ENCODE measurements around the gene XXYLT1.

DNA sequence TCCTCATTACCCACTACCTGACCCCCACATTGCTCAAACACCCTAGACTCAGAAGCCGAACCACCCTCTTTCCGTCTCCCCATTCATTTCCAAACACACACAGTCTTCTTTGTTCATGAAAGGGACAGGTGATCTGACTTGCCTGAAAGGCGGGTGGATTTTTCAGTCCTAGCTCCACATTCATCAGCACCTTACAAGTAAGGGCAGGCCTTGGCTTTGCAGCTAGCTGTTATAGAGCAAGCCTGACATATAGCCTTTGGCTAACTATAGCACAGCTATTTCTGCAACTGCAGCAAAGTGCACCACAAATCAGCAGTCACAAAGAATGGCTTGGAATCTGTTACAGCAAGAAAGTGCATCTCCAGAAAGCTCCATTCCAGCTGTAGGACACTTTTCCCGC lies 139.8 kb downstream of the XXYLT1 start:
- TF ChIP-seq, protein P1, sequence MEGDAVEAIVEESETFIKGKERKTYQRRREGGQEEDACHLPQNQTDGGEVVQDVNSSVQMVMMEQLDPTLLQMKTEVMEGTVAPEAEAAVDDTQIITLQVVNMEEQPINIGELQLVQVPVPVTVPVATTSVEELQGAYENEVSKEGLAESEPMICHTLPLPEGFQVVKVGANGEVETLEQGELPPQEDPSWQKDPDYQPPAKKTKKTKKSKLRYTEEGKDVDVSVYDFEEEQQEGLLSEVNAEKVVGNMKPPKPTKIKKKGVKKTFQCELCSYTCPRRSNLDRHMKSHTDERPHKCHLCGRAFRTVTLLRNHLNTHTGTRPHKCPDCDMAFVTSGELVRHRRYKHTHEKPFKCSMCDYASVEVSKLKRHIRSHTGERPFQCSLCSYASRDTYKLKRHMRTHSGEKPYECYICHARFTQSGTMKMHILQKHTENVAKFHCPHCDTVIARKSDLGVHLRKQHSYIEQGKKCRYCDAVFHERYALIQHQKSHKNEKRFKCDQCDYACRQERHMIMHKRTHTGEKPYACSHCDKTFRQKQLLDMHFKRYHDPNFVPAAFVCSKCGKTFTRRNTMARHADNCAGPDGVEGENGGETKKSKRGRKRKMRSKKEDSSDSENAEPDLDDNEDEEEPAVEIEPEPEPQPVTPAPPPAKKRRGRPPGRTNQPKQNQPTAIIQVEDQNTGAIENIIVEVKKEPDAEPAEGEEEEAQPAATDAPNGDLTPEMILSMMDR (optimal IDR thresholded peaks at IDR 0.05 in 1 of 3, IDR thresholded peaks at IDR 0.05 in 1 of 3, conservative IDR thresholded peaks at IDR 0.05 in 1 of 3; ENCODE audit: extremely low read depth in 1 of 3, insufficient read depth in 2 of 3, low read length in 3 of 3), result no peak
- no peak for TF ChIP-seq EZH2 (IDR thresholded peaks at IDR 0.05; ENCODE audit: low read length)
